Germinal center (tissue), 1 donor: ENCODE measurements around the gene TEX52.

Source experiments
- DNase-seq: peaks from one replicate; pipeline ENCODE4 v3.0.0; 2012; ENCODE audit warnings: mixed read lengths, low spot score

The TEX52 gene

GRCh38 chr12:2829275-2829674, 27.6 kb downstream of the TEX52 start:
- no peak for DNase-seq

GRCh38 chr12:2826721-2827515, 29.9 kb downstream of the TEX52 start:
- DNase-seq, result no peak

- DNase-seq, result no peak
These were observed 30.8 kb downstream of the TEX52 start for GRCh38 chr12:2826036-2826435.

- no peak for DNase-seq
These were observed 31.7 kb downstream of the TEX52 start for GRCh38 chr12:2825132-2825531.

DNA sequence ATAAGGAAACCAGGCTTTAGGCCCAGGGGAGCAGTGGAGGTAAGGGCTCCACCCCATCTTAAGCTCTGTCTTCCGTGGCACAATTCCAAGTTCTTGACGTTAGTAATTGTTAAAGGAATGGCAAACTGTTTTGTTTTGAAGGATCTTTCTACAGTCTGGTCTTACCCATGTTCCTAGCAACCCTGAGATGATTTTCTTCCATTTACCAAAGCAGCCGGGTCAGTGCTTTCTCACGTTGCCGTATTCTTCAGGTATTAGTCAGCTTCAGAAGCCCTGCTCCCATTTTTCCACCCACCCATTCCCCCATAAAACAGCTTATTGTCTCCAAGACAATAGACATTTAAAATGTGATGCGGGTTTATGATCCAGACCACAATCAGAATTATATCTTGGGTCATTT, 32.3 kb downstream of the TEX52 start:
- DNase-seq, result no peak

GRCh38 chr12:2823483-2823882, 33.4 kb downstream of the TEX52 start:
- no peak for DNase-seq

DNA sequence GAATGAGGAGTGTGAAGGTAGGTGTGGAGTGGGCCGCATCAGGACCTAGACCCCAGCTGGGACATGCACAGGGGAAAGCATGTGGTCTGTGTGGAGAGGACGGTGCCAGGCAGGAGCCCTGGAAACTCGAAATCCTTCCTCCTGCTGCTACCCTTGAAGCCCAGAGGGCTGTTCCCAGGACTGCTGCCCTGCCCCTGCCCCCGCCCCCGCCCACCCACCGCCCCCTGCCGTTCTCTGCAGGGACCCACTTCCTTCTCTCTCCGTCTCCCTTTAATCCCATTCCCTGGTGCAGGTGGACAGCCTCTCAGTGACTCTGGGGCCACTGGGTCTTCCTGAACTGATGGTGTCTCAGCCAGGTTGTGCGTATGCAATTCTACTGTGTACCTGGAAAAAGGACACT, 36.4 kb downstream of the TEX52 start:
- DNase-seq, result no peak

DNA sequence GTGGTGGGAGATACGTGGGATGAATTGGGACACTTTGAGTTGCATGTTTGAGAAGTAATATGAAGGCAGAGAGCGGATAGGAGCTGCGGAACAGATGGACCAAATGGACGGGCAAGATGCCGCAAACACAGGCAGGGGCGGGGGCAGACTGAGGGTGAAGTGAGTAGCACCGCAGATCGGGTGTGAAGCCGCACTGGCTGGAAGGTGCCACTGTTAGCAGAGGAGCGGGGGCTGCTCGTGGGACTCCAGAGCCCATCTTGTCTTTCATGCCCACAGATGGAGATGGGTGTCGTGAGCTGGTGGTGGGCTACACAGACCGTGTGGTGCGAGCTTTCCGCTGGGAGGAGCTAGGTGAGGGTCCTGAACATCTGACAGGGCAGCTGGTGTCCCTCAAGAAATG, 37.0 kb downstream of the TEX52 start:
- no peak for DNase-seq

- peak; percentile 67 for DNase-seq
These were observed 43.3 kb downstream of the TEX52 start for GRCh38 chr12:2813214-2814185.

DNA sequence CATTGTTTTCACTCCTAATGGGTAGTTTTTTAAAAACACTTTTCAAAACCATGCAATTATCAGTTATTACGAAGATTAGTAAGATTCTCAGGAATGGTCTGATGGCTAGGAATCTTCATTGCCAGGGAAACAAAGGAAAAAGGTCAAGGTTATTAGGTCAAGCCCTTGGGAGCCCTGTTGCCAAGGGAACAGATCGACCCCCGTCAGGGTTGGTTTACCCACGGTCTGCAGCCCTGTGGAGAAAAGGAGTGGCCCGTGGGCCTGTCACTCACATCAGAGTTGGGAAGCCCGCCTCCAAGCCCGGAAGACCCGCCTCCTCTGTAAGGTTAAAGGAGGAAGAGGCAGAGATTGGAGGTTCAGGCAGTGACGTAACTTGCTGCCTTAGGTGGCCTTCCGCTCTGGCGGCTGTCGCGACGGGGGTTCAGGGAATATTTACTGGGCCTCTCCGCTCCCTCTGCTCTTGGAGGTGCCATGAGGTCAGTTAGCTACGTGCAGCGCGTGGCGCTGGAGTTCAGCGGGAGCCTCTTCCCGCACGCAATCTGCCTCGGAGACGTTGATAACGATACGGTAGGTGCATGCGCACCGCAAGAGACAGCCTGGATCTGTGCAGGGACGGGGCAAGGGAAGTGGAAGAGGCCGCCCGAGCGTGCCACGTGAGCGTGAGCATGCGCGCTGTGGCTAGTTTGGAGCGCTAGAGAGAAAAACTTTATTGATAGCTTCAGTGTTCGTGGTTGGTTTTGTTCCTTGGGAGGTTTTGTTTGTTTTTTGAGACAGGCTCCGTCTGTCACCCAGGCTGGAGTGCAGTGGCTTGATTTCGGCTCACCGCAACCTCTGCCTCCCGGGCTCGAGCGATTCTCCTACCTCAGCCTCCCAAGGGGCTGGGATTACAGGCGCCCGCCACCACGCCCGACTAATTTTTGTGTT, 44.3 kb downstream of the TEX52 start, which contains the start of gene ITFG2:
ITFG2 (plus strand) TSS at position 379 of the 924 bp plus-strand sequence; CDS start at position 472, 93 bp downstream.
- peak; percentile 95 for DNase-seq

DNA sequence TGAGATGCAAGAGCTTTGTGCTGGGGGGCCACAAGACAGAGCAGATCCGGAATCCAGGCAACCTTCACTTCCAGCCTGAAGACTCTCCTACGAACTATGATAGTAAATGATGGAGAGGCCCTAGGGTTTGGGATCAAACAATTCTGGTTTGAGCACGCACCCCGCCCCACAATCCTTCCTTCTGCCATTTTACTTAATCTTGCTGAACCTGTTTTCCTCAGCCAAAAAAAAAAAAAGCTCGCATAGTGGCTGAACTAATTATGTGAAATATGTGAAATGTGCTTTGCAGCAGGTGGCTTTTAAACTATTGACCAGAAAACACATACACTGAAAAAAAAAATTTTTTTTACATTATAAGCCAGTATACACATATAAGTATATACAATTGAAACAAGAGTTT, 45.0 kb downstream of the TEX52 start:
- no peak for DNase-seq

DNA sequence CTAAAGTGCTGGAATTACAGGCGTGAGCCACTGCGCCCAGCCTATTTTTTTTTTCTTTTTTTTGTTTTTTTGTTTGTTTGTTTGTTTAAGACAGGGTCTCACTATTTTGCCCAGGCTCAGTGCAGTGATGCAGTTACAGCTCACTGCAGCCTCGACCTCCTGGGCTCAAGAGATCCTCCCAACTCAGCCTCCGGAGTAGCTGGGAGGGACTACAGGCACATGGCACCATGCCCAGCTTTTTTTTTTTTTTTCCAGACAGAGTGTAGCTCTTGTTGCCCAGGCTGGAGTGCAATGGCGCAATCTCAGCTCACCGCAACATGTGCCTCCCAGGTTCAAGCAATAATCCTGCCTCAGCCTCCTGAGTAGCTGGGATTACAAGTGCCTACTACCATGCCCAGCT, 50.1 kb downstream of the TEX52 start:
- no peak for DNase-seq

- DNase-seq, result no peak
These were observed 51.7 kb downstream of the TEX52 start for GRCh38 chr12:2805143-2805520.

DNA sequence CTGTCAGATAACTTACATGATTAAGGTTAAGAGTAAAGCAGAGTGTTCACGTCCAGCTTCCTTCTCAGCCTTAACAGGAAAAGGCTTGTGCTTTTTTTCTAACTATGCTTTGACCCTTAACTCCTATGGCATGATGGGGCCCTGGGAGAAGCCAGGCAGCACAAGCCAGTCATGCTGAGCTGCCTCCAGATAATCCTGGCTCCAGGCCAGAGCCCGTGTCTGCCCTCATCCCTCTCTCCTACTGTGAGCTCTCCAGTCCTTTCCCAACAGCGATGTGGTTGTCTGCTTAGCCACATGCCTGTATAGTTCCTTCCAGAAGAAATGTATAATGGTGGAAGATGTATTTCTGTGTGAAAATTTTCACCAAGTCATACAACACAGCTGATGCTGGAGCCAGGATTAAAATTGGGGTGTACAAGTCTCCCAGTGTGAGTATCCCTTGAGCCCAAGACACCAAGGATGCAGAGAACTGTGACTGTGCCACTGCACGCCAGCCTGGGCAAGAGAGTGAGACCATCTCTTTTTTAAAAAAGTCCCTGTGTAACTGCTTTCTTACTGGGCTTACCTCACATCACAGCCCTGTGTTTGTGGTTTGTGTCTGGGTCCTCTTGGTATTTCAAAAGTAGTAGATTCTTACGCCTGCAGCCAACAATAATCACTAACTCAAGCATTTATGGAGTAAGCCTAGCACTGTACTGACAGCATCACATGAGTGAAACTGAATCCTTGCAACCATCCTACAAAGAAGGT, 52.3 kb downstream of the TEX52 start:
- DNase-seq, result no peak

DNA sequence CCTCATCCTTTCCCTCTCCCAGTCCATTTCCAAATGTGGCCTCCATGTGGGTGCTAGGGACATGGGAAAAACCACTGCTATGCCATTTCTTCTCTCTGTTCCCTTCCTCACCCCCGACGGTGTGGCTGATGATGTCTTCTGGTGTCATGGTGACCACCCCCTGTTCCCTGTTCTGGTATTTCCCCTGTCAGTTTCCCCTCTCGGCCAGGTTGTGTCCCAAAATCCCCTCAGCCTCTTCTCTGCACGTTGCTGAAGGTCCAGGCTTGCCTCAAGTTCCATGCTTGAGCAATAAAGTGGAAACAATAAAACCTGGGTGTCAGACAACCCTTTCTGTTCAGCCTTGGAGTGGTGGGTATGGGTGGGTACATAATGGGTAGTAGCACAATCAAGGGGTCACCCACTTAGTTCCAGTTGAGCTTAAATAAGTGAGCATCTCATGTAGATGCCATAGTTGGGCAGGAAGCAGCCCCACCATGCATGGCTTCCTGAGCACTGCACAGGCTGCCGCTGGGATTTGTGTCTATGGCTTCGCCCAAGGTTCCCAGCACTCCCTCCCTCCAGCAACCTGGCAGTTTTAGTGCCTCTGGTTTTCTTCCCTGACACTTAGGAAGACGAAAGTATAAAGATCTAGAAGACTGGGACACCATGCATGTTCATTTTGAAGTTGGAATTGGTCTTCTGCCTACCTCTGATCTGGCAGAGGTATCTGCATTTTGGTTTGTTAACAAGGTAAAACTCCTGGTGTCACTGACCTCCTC, 53.0 kb downstream of the TEX52 start:
- DNase-seq, result no peak

GRCh38 chr12:2801044-2801783, 55.6 kb downstream of the TEX52 start:
- DNase-seq, result no peak

DNA sequence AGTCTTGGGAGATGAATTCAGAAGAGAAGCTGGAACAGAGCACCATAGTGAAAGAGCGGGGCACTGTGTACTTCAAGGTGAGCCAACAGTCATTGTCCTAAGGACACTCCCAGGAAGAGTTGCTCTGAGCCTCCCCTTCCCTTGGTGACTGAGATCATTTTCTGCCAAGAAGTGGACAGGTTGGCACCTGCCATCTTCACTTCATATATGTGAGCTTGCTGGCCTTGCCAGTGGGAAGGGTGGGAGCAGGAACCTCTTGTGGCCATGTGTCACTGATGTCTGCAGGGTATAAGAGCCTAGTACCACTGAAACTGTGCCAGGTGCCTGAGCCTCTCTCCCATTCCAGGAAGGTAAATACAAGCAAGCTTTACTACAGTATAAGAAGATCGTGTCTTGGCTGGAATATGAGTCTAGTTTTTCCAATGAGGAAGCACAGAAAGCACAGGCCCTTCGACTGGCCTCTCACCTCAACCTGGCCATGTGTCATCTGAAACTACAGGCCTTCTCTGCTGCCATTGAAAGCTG, 56.7 kb downstream of the TEX52 start:
- no peak for DNase-seq
